GM19238 (cell line): ENCODE results near the gene NOTCH3.

Experiments used
- DNase-seq: peaks from one replicate; pipeline ENCODE4 v3.0.0; 2011; ENCODE audit warnings: low spot score; ENCODE audit not compliant: insufficient read length

Gene NOTCH3

DNA sequence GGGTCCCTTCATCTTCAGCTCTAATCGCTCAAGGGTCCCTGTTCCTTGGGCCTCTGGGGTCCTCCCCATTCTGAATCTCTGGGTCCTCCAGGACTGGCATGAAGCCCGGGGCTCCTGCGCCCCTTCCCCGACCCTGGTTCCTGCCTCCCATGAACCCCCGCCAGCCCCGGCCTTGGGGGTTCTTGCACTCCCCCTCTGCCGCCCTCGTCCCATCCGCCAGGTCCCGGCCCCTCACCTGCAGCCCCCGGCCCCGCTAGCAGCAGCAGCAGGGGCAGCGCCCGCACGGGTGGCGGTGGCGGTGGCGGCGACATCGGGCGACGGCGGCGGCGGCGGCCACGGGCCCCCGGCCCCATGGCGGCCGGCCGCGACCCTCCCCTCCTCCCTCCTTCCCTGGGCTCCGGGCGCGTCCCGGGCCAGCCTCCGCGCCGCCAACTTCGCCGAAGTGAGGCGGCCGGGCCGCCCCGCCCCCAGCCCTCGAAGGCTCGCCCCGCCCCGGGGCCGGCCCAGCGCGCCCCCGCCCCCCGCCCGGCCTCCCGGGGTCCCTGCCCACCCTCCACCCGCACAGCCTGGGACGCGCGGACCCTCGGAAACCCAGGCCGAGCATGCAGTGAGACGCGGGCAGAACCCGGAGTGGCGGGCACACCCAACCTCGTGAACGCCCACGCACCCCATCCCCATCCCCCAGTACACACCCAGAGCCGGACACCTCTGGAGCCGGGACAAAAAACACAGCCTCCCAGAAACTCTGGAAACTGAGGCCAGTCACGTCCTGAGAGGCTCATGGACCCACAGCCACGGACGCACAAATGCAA is at the start of gene NOTCH3:
Gene NOTCH3, minus strand, starts transcription at position 443 of the 812 bp plus-strand sequence. Its CDS starts 90 bp downstream, at position 353.
- DNase-seq: no peak

DNA sequence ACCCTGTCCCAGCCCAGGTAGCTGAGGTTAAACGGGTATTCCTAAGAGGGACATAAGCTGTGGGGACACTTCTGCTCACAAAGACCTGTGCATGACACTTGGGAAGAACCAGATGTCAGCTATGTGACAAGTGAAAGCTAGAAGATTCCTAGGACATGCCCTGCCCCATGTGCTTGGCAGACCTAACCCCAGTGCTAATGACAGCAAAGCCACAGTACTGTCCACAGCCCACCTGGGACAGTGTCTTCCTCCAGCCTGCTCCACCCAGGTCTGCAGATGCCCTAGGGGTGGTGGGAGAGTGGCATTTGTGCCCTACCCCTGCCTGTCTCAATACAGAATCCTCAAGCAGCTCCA is 49.8 kb upstream of the NOTCH3 start:
- DNase-seq: no peak

DNA sequence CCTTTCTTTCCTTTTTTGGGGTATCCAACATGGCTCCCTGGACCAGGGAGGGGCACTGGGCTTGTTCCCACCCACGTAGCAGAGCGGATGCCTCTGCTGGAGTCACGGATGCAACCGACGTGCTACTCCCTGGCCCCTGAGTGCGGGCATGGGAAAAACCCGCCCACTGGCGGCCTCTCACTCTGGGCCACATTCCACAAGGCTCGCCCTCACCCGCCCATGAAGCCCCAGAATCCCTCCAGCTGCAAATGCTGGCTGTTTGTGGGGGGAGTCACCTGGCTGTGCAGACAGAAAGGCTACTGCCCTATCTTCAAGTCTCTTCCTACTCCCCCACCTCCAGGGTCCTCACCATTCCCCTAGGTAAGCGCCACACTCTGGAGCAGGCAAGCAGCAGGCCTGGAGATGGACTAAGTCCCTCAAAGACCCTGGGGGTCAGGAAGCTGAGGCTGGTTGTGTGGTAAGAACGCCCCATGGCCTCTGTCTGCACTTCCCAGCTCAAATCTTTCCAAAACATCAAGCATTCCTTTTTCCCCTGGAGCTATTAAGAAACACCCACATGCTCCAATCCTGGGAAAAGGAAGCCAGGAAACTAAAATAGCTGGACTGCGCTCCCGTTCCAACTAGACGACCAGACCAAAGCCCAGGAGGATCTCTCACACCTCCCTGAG is 49.3 kb upstream of the NOTCH3 start:
- no peak for DNase-seq

DNA sequence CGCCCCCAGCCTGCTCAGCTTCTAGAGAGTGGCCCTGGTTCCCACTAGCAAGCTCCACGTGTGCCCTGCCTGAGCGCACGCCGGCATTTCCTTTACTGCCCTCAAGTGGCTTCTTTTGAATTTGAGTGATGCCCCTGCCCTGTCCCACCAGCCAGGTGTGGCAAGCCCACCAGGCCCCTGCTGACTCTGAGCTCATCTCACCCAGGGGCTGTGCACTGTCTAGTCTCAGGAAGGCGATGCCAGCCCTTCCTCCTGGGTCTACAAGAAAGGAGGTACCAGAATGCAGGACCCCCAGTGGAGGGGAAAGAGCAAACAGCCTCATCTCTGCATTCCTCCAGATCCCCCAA is 48.7 kb upstream of the NOTCH3 start:
- DNase-seq: no peak

DNA sequence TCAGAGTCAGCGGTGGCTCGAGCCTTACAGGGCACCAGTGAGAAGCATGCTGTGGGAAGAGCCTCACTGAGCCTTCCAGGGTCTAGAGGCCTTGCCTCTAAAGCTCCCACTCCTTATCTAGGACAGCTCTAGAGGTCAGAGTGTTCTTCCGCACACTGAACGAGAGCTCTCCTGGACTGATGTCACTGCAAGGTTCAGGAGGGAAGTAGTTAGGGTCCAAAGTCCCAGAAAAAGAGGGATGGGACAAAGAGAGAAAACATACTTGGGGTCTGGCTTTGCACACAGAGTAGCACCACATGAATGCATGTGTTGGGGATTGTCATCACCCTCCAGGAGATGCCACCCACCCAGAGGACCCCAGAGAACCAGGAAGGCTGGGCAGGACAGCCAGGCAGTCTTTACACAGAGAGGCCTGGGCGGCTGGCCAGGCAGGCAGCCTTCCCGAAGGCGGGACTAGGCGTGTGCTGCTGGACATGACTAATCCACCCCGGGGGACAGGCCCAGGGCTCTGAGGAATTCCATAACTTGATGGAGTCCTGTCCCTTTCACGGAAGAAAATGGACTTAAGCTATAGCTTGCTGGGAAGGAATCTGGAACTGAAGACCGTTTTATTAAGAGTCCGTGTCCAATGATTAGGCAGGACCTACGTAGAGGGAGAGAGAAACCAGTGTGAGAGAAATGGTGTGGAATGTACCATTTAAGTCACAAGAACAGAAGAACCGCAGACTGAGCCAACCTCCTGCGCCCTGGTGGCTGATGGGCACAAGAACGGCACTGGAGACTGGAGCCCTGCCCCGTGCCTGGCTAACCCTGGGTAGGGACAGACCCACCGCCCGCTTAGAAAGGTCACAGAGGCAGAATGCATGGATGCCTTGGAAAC is 48.1 kb upstream of the NOTCH3 start:
- no peak for DNase-seq

DNA sequence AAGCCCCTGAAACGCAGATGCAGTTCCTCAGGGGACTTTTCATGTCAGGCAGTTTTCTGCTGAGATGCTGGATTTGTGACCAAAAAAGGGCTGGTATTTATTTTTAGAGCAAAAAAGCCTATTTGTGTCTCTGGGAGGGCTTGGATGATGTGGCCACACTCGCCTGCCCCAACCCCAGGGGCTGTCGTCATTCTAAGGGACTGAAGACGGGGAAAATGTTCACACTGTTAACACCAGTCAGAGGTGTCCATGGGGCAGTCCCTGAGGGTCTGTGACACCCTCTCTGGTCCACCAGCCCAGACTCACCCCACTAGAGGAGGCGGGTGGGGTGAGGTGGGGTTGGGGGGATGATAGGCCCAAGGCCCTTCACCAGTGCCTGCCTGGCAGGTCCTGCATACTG is 47.3 kb upstream of the NOTCH3 start:
- no peak for DNase-seq

DNA sequence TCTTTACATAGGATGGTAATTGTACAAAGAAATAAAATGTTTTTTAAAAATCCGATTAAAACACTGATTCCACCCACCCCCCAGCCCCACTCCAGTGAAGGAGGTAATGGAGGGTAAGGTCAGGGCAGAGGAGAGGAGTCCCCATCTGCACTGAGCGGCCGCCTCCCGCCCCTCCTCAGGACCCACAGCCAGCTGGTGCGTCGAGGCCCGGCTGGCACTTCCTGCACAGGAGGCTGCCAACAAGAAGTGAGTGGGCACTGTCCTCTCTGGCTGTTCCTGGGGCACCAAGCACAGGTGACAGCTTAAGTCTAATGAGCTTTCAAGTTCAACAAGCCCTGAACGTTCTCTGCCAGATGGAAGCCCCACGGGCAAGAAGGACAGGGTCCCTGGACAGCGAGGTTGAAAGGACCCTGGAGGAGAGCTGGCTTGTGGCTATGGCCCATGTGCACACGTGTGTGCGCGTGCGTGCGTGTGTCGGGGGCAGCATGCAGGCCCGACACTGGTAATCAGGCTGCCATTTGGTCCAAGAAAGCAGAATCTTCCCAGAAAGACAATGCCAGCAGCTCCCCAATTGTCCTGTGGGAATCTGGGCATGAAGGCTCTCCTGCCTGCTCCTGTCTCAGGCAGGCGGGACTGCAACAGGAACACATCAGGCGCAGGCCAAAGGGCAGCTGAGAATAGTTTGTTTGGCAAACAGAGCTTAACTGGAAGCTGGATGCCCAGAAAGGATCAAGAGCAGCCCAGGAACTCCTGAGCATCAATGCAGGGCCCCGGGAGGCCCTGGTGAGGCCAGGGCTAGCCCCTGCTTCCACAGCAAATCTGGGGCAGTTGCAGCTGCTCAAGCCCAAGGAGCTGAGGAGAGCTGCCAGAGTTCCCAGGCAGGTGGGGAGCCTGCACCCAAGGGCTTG is 46.6 kb upstream of the NOTCH3 start:
- no peak for DNase-seq

DNA sequence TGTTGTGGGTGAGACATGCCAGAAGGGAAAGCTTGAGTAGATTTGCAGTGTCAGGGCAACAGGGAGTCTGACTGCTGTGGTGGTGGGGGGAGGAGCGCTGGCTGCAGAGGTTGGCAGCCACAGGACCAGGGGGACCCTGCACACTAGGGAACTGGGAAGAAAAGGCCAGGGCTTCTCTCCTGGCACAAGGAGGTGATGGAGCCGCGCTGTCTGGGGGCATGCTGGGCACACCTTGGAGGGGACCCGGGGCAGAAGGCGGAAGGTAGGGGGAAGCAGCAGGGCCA is 45.3 kb upstream of the NOTCH3 start:
- DNase-seq: no peak

DNA sequence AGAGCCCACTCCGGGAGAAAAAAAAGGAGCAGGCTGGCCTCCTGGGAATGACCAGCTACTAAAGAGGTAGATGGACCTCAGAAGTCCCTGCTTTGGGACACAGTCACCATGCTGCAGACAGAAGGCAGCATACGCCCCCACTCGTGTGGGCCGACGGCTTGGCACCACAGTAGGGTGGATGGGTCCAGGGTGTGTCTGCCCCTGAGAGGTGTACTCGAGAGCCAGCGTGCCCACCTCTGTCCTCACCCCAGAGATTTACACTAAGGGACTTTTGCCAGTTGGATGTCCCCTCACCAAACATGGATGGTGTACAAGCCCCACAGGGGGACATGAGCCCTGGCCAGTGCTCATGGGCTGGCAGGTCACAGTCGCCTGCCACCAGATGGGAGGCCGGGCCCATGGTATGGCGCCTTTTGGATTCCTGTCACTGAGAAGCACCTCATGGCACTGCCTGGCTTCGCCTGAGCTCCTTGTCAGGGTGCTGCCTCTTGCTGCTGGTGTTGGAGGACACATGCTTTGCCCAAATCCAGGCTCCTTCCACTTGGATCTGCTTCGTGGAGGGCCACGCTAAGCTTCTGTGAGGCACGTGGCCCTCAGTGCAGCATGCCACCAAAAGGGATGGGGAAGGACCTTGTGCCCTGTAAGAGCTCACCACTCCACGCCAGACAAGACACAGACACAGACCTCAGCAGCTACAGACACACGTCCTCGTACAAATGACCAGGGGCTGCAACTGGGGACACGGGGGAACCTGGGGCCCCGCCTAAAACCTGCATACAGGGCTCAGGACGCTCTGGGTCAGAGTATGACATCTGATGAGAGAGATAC is 44.8 kb upstream of the NOTCH3 start:
- no peak for DNase-seq

DNA sequence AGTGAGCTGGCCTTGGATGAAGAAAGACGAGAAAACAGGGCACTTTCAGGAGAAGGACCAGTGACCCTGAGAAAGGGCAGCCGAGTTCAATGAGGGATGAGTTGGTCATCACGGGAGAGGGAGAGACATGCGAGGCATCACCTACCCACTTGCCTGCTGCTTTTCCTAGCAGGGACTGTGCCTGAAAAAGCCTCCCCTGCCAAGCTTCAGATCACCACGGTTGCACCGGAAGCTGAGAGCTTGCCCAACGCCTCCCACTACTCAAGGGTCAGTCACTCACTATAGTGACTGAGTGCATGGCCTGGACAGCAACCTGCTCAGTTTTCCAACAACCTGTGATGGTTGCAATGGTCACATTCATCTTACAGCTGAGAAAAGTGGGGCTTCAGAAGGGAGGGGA is 44.0 kb upstream of the NOTCH3 start:
- no peak for DNase-seq

DNA sequence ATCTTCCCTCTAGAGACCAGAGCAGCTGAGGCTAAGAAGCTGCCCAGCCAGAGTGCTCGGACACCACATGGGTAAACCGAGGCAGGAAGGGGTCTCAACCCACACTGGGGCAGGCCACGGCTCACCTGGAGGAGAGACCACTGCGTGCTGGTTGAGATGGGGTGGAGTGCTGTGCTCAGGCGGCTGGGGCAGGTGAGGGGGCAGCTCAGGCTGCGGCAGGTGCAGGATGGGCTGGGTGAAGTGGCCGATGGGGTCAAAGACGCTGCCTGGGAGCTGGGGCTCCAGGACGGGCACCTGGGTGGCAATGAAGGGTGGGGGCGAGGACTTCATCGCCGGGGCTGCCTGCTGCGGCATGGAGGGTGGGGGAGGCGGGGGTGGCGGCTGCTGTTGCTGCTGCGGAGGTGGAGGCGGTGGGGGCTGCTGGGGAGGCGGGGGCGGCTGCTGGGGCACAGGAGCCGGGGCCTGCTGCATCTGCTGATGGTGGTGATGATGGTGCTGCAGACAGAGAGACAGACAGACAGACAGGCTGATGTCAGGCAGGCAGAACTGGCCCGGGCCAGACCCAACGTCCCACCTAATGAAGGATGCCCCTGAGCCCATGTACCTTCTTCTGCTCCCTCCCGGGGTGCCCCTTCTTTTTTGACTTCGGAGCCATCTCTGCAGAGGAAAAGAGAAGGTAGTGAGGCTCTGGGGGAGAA is 43.5 kb upstream of the NOTCH3 start:
- no peak for DNase-seq

DNA sequence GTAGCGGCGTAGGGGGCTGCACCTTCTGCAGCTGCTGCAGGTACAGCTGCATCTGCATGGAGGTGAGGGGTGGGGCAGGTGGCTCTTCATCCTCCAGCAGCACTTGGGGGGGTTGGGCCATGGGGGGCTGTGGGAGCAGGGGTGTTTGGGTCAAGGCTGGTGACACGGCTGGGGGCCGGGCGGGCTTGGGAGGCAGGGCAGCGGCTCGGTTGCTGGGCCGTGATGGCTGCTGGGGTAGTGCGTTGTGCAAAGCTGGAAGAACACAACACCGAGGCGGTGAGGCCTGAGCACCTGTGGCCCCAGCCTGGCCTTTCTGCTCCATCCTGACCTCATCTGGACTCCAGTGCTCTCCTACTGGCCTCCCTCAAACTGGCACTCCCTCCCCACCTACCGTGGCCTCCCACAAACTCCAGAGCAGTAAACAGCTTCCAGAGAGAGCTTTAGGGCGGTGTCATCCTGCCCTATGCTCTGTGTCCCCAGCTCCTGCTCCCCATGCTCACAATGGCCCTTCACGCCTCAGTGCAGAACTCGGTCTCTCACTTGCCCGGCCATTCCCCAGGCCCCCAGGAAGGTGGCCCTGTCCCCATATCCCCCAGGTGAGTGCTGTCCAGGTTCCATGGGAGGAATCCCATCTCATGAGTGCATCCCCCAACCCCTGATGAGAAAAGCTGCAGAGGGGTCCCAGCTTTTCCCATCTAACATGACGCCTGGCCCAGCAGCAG is 42.6 kb upstream of the NOTCH3 start:
- DNase-seq: no peak

DNA sequence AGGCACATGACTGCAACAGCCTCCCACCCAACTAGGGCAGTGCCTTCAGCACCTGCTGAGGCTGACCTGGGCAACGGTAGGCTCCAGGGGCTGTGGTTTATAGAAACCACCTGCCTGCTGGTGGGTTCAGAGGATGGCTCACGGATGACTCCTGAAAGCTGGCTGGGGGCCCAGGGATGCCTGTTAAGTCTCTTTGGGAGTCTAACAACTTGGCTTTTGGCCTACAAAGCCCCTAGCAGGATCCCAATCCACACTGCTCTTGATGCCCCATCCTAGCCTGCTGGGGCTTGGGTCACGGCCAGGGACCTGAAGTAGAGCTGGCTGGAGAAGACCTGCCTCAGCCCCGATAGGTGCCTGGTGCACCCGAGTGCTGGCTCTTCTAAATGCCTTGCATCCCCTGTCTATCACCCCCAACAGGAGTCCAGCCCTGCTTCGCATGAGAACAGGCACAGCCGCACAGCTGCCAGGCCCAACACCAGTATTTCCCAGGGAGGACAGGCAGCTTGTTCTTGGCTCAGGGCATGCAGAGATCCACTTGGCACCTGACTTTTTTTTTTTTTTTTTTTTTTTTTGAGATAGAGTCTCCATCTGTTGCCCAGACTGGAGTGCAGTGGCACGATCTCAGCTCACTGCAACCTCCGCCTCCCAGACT is 40.6 kb upstream of the NOTCH3 start:
- no peak for DNase-seq

DNA sequence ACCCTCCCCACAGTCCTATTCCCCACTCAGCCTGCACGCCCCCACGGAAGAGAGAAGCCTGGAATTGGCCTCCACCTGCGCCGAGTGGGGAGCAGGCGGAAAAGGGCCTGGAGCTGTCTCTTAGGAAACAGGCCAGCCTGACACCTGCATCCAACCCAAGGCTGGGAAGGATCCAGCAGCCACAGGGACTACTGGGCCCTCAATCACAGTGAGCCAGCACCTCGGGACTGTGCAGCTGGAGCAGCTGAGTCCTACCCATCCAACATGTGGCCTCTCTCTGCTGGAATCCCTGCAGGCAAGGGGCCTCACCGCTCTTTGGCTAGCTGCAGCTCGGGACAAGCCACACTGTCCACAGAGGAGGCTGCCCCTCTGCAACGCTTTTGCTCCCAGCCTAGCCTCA is 39.7 kb upstream of the NOTCH3 start:
- no peak for DNase-seq

DNA sequence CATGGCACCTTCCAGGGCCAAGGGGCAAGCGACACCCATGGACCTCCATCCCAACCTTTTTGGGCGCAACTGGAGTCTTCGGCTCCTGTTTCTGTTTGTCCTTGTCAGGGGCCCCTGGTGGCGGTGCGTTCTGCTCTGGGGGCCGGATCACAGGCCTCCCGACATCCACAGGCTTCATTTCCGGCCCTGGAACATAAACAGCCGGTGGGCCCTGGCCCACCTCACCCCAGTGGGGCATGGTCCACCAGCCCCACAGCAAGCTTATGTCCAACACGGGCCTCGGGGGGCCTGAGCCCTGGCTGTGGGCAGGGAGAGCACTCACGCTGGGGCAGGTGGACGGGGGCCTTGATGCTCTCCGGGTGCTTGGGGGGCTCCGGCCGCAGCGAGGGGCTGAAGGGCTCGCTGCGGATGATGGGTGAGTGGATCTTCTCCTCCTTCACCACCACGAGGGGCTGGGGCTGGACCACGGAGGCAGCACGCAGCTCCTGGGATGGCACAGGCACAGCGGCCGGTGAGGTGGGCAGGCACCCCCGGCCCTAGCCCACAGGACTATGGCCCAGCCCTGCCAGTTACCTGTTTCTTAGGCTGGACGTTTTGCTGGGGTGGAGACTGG is 38.6 kb upstream of the NOTCH3 start:
- DNase-seq: no peak

DNA sequence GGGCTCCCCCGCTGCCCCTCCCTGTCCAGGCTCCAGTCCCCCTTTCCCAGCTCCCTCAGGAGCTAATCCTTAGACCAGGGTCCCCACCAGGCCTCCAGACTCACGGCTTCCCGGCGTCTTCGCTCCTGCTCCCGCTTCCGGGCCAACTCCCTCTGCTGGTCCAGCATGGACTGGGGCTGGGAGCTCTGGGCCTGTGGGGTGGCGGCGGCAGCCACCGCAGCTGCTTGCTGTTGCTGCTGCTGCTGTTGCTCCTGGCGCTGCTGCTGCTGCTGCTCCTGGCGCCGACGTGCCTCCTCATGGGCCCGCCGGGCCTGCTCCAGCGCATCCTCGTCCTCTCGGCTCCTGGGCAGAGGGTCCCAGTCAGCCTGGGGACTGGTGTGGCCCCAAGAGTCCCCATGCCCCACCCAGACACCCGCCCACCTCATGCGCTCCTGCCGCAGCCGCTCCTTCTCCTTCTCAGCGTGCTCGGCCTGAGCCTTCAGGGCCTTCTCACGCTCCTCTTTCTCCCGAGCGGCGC is 37.9 kb upstream of the NOTCH3 start:
- no peak for DNase-seq

DNA sequence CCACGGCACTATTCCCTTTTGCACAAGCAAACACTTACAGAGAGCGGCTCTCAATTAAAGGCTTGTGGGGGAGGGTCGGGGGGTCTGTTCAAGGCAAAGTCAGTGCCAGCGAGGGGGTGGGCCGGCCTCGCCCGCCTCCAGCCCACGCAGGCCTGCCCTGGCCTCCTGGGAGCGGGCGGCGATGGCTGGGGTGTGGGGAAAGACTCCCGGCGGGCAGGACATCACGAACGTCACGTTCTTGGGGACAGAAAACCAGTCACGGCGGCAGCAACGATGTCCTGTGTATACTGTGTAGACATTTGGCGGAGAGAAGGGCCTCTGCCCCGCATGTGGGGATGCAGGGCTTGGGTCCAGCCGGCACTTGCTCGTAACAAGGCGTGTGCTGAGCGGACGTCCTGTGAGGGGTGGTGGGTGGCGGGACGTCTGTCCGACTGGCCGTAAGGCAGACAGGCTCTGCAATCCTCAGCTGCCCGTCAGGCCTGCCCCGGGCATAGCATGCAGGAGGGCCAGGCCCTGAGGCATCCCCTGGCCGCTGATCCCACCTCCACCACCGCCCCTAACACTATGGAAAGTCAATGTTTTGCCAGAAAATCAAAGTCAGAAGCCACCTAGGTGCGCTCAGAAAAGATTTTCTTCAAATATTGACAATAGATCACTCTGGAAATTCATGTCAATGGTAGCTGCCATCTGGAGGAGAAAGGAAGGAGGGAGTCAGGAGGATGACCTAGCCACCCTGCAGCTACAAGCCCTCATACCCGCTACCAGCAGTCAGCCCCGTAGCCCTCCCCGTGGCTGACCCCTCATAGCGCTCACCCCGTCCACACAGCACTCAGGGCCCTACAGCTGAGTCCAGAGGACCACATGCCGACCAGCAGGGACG is 37.2 kb upstream of the NOTCH3 start:
- no peak for DNase-seq
